KOPT-K1 (cell line): ENCODE data around the gene TNS1.
"Not testable (repeated sequence)": the region's sequence is repeated elsewhere in the genome, so short reads cannot be mapped to it uniquely, and the experiment has no call there.

Source experiments
- H3K27ac ChIP-seq: fragments of 200-600 bp; sonication (generic); 2 replicates; pipeline ENCODE4 v1.5.1; 2016; ENCODE audit warnings: antibody characterized with exemption, mild to moderate bottlenecking, low read depth, low read length; ENCODE audit not compliant: poor library complexity, severe bottlenecking
- H3K36me3 ChIP-seq: fragments of 200-600 bp; sonication (generic); 2 replicates; pipeline ENCODE4 v1.5.1; 2017; ENCODE audit warnings: antibody characterized with exemption, mild to moderate bottlenecking, low read length, moderate library complexity; ENCODE audit not compliant: insufficient read depth
- H3K9me3 ChIP-seq: fragments of 200-600 bp; sonication (generic); 2 replicates; pipeline ENCODE4 v1.5.1; 2017; ENCODE audit warnings: antibody characterized with exemption, low read length, mild to moderate bottlenecking; ENCODE audit not compliant: insufficient read depth, poor library complexity, severe bottlenecking

The TNS1 gene

DNA sequence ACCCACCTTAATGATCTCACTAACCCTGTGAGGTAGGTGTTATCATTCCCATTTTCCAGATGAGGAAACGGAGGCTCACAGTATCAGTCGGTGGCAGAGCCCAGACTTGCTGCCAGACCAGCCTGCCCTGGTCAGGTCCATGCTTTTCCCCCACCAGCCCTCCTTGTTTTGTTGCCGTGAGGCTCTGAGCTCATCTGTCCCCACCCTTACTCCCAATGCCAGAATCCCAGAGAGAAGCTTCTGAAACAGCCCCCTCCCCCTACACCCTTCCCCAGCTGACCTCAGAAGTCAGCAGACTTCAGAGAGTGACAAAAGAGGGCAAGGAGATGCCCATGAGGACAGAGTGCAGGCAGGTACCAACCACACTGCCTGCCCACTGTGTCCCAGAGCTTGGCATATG is 20.8 kb upstream of the TNS1 start:
- Histone ChIP-seq H3K9me3 (no peaks in the 10 kb centered on the region), H3K36me3 (no peaks in the 10 kb centered on the region), H3K27ac (no peak overlapping the region)

DNA sequence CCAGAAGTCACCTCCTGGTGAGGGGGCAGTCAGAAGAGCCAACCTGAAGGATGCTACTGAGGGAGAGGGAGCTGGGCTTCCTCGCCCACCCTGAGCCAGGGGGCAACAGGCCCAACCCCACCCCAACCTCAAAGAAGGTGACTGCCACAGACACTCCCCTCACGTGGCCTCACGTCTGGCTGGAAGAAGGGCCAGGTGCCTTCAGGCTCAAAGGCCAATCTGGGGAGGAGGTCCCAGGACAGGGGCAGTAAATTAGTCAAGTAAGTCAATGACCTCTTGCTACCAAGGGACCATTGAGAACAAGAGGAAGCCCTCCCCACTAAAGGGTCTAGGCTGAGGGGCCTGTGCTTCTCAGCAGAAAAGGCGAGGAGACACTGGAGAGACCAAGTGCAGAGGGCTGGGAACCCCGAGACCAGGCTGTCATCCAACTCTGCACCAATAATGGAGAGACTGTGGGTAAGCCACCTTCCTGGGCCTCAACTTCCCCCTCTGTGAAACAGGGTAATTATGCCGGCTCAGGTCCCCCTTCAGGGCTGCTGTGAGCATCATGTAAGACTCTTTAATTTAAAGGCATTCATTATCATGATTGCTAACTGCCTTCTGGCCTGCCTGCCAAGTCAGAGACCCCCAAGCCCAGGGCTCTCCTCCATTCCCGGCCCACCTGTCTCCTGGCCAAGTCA is 20.2 kb upstream of the TNS1 start:
- H3K27ac ChIP-seq, result no peak overlapping the region
- no peaks in the 10 kb centered on the region for H3K36me3 ChIP-seq
- H3K9me3 ChIP-seq, result no peaks in the 10 kb centered on the region

DNA sequence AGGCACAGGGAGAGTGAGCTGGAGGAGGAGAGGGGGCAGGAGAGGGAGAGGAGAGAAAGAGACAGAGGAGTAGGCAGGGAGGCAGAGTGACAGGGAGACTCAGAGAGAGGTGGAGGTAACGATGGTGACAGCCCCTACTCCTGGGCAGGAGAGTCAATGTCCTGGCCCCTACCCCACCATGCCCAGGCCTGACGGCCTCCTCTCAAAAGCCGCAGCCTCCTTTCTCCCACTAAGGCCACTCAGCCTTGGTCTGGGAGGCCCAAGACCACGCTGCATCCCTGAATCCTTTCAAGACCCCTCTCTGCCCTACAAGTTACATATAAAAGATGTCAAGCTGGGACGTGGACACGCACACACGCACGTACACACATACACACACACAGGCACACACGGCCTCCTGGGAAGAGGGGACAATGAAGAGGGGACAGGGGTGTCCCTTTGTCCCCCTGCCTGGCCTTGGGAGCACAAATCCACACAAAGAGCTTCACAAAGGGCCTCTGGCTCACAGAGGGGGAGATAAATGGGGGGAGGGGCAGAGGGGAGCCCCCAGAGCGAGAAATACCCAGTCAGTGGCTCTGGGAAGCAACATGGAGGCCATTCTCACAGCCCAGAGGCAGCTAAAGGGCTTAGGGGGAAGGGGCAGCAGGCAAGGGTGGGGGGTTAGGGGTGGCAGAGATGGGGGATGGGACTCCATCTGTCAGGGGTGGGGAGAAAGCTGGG is 19.5 kb upstream of the TNS1 start:
- Histone ChIP-seq H3K27ac (no peak overlapping the region), H3K36me3 (no peaks in the 10 kb centered on the region), H3K9me3 (no peaks in the 10 kb centered on the region)

DNA sequence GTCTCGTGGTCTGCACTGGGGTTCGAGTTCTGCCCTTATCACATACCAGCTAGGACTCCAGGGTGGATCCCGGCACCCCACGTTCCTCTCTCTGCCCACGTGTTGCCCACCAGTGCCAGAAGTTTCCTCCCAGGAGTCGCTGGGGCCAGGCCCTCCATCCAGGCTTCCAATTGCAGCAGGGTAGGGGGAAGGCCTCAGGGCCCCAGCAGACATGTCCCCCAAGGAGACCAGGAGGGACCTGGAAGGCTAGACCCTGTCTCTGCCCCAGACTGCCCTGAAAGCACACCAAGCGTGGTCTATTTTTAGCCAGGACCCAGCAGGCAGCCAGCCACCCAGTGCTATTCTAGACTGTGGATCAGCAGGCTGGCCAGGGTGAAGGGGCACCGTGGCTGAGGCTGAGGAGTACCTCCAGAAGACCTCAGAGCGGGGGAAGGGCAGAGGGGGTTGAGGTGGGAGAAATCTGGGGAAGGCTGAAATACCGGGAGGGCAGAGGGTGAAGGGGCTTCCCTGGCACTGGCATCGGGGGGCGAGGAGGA is 18.8 kb upstream of the TNS1 start:
- Histone ChIP-seq H3K9me3 (no peaks in the 10 kb centered on the region), H3K36me3 (no peaks in the 10 kb centered on the region), H3K27ac (no peak overlapping the region)

DNA sequence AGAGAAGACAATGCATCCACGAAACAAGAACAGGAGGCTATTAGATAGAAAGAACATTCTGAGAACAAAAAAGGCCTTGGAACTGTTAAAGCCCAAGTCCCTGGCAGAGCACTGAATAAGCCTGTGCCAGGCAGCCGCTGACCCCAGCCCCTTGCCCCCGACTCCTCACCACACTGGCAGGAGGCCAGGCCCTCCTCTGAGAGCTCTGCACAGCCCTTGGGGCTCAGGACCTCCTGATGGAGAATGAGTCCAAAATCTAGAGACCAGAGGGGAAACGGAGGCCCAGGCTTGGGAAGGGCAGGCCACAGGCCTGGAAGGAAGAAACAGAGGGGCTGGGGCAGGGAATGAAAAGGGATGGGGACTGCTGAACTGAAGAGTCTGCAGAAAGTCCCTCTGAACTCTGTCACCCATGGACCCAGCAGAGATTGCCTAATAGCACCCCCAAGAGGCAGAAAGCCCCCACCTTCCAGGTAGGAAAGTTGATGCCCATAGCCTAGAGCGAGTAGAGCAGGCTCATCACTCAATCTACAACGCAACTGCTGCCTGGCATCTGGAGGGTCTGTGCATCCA is 18.3 kb upstream of the TNS1 start:
- Histone ChIP-seq H3K27ac (no peak overlapping the region), H3K36me3 (no peaks in the 10 kb centered on the region), H3K9me3 (no peaks in the 10 kb centered on the region)

DNA sequence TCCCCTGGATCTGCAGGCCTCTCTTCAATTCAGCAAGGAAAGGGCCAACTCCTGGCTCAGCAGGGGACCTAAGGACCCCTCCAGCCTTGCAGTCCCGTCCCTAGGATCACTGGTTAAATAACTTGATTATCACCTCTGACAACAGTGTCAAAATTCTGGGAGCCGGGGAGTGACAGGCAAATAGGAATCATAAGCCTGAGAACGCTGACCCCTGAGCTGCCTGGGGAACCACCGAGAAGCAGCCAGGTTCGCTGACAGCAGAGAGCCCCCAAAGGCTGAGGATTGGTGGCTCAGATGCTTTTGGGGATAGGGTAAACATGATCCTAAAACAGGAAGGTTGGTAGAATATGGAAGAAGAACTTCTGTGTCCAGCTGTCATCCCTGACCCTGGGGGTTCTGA is 17.5 kb upstream of the TNS1 start:
- Histone ChIP-seq H3K27ac (no peak overlapping the region), H3K9me3 (no peaks in the 10 kb centered on the region), H3K36me3 (no peaks in the 10 kb centered on the region)

DNA sequence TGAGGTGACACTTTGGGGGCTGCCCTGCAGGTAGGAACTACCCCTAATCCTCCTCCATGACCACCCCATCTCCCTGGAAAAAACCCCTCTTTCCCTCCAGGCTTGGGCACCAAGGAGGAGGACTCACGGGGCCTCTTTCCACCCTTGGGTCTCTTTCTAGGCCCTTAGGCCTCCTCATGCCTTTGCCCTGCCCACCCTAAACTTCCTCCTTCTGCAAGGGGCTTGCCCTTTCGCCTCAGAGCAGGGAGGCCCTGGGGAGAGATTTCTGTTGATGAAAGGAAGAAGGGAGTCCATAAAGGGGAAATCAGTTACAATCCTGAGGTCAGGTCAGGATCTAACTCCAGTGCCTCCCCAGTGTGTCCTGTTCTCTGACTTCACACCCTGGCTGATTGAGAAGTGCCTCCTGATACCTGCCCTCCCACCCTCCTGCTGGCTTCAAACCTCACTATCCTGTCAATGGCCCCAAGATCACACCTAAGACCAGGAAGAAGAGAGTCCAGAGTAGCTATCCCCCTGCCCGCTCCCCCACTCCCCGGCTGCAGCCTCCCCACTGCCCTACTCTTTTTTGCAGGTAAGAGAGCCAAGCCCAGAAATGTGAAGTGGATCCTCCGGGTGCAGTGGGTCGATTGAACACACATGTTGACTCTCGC is 16.7 kb upstream of the TNS1 start:
- H3K9me3 ChIP-seq, result no peaks in the 10 kb centered on the region
- no peak overlapping the region for H3K27ac ChIP-seq
- H3K36me3 ChIP-seq, result no peaks in the 10 kb centered on the region

DNA sequence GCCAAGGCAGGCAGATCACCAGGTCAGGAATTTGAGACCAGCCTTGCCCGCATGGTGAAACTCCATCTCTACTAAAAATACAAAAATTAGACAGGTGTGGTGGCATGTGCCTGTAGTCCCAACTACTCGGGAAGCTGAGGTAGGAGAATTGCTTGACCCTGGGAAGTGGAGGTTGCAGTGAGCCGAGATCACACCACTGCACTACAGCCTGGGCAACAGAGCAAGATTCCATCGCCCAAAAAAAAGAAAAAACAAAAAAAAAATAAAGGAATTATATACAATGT is 16.0 kb upstream of the TNS1 start:
- not testable (repeated sequence) for H3K27ac ChIP-seq, H3K36me3 ChIP-seq, H3K9me3 ChIP-seq

DNA sequence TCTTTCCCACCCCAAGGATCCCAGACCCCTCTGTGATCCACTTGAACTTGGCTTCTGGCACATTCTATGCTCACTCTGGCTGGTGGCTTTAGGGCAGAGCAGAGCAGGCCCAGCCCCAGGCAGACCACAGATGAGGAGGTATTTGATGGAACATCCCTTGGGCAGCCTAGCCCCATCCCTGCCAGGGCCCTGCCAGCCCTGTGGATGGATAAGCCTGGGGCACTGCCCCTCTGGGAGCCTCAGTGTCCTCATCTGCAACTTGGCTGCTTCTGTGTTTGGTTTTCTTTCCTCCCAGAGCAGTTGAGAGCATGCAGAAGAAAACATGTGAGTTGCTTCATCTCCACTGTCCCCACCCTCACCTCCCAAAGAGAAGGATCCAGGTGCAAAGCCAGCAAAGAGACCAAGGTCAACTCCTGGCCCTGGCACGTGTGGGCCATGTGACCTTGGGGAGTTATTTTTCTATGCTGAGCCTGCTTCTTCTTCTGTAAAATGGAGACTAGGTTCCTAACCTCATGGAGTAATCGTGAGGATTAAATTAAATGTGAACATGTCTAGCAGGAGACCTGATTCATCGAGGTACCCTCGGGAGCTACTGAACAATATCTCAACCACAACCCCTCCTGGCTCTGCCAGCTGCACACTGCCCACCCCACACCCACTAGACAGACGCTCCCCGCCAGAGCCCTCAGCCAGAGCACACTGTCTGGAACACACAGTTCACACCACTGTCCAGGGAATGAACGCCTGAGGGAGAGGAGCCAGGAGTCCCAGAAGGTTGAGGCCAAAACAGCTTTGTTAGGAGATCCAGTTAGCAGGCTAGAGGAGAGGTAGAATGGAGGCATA is 14.6 kb upstream of the TNS1 start:
- Histone ChIP-seq H3K36me3 (no peaks in the 10 kb centered on the region), H3K27ac (no peak overlapping the region), H3K9me3 (no peaks in the 10 kb centered on the region)

DNA sequence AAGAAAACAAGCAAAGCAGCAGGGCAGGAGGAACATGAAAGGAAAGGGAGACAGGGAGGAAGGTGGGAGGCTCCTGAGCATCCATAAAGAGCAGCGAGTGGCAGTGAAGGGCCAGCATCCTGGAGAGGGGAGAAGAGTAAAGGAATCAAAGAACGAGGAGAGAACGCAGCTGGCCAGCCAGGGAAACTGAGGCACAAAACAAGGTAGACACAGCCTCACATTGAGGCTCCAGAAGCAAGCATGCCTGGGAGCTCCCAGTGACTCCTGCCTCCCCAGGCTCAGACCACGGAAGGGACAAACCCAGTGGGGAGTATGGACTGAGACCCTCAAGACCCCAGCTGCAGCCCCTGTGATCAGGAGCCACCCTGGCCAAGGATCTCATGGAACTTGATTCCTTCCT is 14.0 kb upstream of the TNS1 start:
- Histone ChIP-seq H3K36me3 (no peaks in the 10 kb centered on the region), H3K9me3 (no peaks in the 10 kb centered on the region), H3K27ac (no peak overlapping the region)

DNA sequence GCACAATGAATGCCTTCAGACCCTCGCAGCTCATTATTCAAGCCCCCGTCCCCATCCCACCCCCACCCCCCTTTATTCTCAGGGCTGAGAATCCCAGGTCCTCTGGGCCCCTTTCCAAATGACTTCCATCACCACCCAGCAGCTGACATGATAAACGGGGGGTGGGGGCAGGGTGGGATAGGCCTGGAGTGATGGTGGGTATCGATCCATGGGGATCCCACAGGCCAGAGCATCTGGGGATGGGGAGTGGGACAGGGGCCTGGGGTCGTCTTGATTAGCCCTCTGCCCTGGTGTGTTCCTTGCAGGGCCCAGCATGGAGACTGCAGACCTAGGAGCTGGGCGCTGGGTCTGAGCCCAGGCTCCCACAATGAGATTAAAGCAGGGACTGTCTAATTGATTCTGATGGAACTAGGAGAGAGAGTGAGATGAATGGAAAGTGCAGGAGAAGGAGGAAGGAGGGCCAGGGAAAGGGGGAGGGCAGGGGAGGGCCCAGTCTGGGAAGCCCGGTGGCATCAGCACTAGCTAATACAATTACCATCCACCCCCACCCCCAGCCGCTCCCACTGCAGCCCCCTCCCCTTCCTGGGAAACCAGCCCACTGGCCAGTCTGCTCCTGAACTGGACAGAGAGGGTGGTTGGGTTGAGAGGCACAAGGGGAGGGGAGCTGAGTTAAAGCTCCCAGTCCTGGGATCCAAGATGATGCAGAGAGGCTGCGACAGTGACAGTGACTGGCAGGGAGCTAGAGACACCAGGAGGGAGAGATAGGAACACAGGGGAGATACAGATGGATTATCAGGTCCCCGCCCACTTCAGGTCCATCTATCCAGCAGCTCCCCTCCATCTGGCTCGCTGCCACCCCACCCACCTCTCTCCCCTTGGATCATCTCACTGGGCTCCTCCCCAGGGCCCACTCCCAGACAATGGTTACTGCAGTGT is 13.1 kb upstream of the TNS1 start:
- H3K9me3 ChIP-seq, result no peaks in the 10 kb centered on the region
- no peak overlapping the region for H3K27ac ChIP-seq
- H3K36me3 ChIP-seq, result no peaks in the 10 kb centered on the region

DNA sequence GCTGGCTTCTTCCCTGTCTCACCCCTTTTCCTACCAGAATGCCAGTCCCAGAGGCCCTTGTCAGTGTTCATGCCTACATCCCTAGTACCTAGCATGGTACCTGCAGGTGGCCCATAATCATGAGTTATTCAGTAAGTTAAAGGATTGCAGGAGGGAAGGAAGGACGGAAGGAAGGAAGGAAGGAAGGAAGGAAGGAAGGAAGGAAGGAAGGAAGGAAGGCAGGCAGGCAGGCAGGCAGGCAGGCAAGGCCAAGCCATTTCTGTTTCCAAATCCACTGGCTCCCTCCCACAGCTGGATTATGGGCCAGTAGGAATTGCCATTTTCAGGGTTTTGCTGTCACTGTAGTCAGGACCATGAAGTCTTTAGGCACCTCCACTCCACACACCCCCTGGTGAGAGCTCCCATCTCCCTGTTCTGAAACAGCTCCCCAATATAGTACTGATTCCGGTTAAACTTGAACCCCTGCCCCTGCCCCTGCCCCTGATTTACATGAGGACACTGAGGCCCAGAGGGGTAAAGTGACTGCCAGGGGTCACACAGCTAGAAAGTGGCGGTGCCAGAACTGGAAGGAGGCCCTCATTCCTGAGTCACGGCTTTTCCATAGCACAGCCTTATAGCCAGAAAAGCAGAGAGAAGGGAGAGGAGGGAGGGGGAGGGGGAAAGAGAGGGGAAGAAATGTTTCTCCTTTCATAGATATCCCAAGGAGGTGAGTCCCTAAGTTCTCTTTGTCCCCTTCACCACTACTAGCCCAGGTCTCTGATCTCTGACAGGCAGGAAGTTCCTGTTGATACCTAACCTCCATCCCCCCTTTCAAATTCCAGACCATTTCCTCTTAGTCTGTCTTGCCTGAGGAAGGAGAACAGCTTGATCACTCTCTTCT is 12.2 kb upstream of the TNS1 start:
- Histone ChIP-seq H3K27ac (no peak overlapping the region), H3K36me3 (no peaks in the 10 kb centered on the region), H3K9me3 (no peaks in the 10 kb centered on the region)

DNA sequence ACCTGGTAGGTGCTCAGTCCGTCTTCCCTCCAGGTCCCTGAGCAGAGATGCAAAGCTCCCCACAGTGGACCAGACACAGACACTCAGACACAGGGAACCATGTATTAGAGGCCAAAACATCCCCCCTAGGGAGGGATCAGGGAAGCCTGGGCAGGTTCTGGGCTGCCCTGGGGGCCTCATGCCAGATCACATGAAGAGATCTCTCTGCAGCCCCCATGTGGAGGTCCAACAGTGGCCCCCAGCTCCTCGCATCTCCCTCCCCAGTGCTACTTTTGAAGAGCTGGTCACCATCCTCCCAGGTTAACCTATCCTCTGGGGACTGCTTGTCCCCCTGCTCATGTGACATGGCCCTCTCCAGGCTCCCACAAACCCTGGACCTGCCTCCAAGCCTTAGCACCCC is 10.5 kb upstream of the TNS1 start:
- Histone ChIP-seq H3K27ac (no peak overlapping the region), H3K9me3 (no peaks in the 10 kb centered on the region), H3K36me3 (no peaks in the 10 kb centered on the region)
